Muscle layer of colon (tissue), 2 donors: ENCODE results near the gene UBR2.
"Not testable (repeated sequence)": the region's sequence is repeated elsewhere in the genome, so short reads cannot be mapped to it uniquely, and the experiment has no call there.

Experiments used
- H3K27ac ChIP-seq: one replicate; pipeline ENCODE4 v1.7.0; 2013; ENCODE audit warnings: low read depth, mild to moderate bottlenecking, low read length, moderate library complexity
- H3K27me3 ChIP-seq, 2 donors: one replicate each; pipeline ENCODE4 v1.7.0; 2013; ENCODE audit warnings: low read length in 2 of 2, mild to moderate bottlenecking in 2 of 2; ENCODE audit not compliant: insufficient read depth in 2 of 2, control insufficient read depth in 1 of 2
- H3K36me3 ChIP-seq: one replicate; pipeline ENCODE4 v1.7.0; 2013; ENCODE audit warnings: mild to moderate bottlenecking, low read length; ENCODE audit not compliant: insufficient read depth
- H3K4me1 ChIP-seq: one replicate; pipeline ENCODE4 v1.7.0; 2013; ENCODE audit warnings: mild to moderate bottlenecking, low read length; ENCODE audit not compliant: insufficient read depth
- H3K4me3 ChIP-seq, 2 donors: one replicate each; pipeline ENCODE4 v1.7.0; 2013; ENCODE audit warnings: low read length in 2 of 2, low read depth in 1 of 2, mild to moderate bottlenecking in 1 of 2, moderate library complexity in 1 of 2
- H3K9ac ChIP-seq: one replicate; pipeline ENCODE4 v1.7.0; 2013; ENCODE audit warnings: low read length
- H3K9me3 ChIP-seq: one replicate; pipeline ENCODE4 v1.7.0; 2013; ENCODE audit warnings: mild to moderate bottlenecking, low read length
- donor health status: abdominal sarcoma.
- donor health status: Adenocarcinoma of cecum.

Gene UBR2

GRCh38 chr6:42576538-42576937, 12.7 kb downstream of the UBR2 start:
- H3K36me3 ChIP-seq, result peaks cover 18% of the 10 kb centered on the region
- H3K27ac ChIP-seq, H3K9me3 ChIP-seq, H3K9ac ChIP-seq, H3K27me3 ChIP-seq, H3K4me3 ChIP-seq: not testable (repeated sequence)
- peaks cover 20% of the 10 kb centered on the region for H3K4me1 ChIP-seq

GRCh38 chr6:42598300-42598699, 34.5 kb downstream of the UBR2 start:
- Histone ChIP-seq H3K9ac (no peak overlapping the region), H3K27me3 (no peaks in the 10 kb centered on the region), H3K36me3 (peaks cover 5% of the 10 kb centered on the region), H3K4me3 (no peak overlapping the region), H3K4me1 (no peaks in the 10 kb centered on the region), H3K9me3 (no peaks in the 10 kb centered on the region), H3K27ac (no peak overlapping the region)

DNA sequence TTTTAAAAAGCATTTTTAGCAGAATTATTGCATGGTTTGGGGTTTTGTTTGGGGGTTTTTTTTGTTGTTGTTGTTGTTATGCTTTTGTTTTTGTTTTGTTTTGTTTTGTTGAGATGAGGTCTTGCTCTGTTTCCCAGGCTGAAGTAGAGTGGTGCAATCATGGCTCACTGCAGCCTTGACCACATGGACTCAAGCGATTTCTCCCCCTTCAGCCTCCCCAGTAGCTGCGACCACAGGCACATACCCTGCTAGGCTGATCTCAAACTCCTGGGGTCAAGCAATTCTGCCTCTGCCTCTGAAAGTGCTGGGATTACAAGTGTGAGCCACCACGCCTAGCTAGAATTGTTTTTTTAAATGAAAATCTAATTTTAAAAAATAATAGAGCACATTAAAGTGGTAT, 35.7 kb downstream of the UBR2 start:
- Histone ChIP-seq H3K4me1 (no peaks in the 10 kb centered on the region), H3K27ac (no peak overlapping the region), H3K4me3 (no peak overlapping the region), H3K9me3 (no peaks in the 10 kb centered on the region), H3K36me3 (peaks cover 9% of the 10 kb centered on the region), H3K9ac (no peak overlapping the region), H3K27me3 (no peaks in the 10 kb centered on the region)

GRCh38 chr6:42604150-42604549, 40.3 kb downstream of the UBR2 start:
- Histone ChIP-seq H3K27ac (no peak overlapping the region), H3K9ac (no peak overlapping the region), H3K27me3 (no peaks in the 10 kb centered on the region), H3K4me3 (no peak overlapping the region), H3K36me3 (peaks cover 14% of the 10 kb centered on the region), H3K9me3 (no peaks in the 10 kb centered on the region), H3K4me1 (no peaks in the 10 kb centered on the region)

- peaks cover 14% of the 10 kb centered on the region for H3K36me3 ChIP-seq
- H3K27ac ChIP-seq, H3K27me3 ChIP-seq, H3K9ac ChIP-seq, H3K4me3 ChIP-seq, H3K4me1 ChIP-seq, H3K9me3 ChIP-seq: not testable (repeated sequence)
Measured at GRCh38 chr6:42604699-42605098, 40.9 kb downstream of the UBR2 start.

DNA sequence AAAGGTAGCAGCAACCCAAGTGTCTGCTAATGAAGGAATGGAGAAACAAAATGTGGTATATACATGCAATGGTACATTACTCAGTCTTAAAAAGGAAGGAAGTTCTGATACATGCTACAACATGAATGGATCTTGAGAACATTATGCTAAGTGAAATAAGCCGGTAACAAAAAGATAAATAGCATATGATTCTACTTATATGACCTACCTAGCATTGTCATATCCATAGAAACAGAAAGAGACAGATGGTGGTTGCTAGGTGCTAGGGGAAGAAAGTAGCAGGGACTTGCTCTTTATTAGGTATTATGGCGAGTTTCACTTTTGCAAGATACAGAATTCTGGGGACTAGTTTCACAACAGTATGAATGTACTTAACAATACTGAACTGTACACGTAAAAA, 46.6 kb downstream of the UBR2 start:
- no peak overlapping the region for H3K9ac ChIP-seq

DNA sequence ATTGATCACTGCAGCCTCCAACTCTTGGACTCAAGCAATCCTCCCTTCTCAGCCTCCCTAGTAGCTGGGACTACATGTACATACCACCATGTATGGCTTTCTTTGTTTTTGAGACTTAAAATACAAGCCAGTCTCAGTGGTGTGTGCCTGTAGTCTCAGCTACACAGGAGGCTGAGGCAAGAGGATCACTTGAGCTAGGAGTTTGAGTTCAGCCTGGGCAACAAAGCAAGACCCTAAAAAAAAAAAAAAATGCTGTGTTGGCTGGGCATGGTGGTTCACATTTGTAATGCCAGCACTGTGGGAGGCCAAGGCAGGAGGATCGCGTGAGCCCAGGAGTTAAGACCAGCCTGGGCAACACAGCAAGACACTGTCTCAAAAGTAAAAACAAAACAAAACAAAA, 51.7 kb downstream of the UBR2 start:
- Histone ChIP-seq H3K9ac (no peak overlapping the region), H3K27me3 (no peaks in the 10 kb centered on the region), H3K9me3 (no peaks in the 10 kb centered on the region), H3K4me3 (no peak overlapping the region), H3K36me3 (peaks cover 39% of the 10 kb centered on the region), H3K27ac (no peak overlapping the region), H3K4me1 (no peaks in the 10 kb centered on the region)

More for the DNA sequence above, 46.6 kb downstream of the UBR2 start:
- no peaks in the 10 kb centered on the region for H3K9me3 ChIP-seq
- H3K4me1 ChIP-seq, result no peaks in the 10 kb centered on the region
- H3K4me3 ChIP-seq, result no peak overlapping the region
- no peaks in the 10 kb centered on the region for H3K27me3 ChIP-seq
- no peak overlapping the region for H3K27ac ChIP-seq
- peaks cover 24% of the 10 kb centered on the region for H3K36me3 ChIP-seq

DNA sequence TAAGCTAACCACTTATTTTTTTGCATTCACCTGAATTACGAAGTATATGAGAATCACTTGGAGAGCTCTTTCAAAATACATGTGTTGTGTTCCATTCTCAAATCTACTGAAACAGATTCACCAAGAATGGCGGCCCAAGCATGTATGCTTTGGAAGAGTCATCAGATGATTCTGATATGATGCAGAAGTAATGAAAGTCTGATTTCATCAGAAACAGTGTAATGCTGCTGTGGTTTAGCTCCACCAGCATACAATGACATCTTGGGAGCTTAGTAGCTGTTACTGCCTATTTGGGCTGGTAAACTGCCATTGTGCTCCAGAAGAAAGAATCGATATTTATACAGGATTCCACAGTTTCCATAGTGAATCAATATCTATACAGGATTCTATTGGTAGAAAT, 52.9 kb downstream of the UBR2 start:
- H3K9ac ChIP-seq, result no peak overlapping the region
- H3K27ac ChIP-seq, result no peak overlapping the region
- H3K36me3 ChIP-seq, result peaks cover 48% of the 10 kb centered on the region
- H3K27me3 ChIP-seq, result no peaks in the 10 kb centered on the region
- H3K4me1 ChIP-seq, result no peaks in the 10 kb centered on the region
- H3K9me3 ChIP-seq, result no peaks in the 10 kb centered on the region
- no peak overlapping the region for H3K4me3 ChIP-seq

DNA sequence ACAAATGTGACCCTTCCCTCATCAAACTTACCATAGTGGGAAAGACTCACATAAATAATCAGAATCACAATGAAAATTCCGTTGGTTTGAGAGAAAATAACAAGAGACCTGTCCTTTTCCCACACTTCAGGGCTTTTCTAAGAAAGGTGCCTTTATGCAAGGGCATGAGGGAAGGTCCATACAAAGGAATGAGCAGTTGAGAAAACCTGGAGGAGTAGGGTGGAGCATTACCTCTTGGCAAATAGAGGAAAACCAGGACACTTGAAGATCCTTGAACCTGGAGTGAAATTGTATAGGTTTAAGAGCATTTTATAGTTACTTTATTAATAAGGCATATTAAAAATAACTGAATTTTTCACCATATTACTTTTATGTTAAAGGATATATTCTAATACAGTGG, 54.3 kb downstream of the UBR2 start:
- no peaks in the 10 kb centered on the region for H3K27me3 ChIP-seq
- H3K36me3 ChIP-seq, result peaks cover 48% of the 10 kb centered on the region
- H3K27ac ChIP-seq, result no peak overlapping the region
- no peak overlapping the region for H3K4me3 ChIP-seq
- no peaks in the 10 kb centered on the region for H3K4me1 ChIP-seq
- no peak overlapping the region for H3K9ac ChIP-seq
- no peaks in the 10 kb centered on the region for H3K9me3 ChIP-seq

DNA sequence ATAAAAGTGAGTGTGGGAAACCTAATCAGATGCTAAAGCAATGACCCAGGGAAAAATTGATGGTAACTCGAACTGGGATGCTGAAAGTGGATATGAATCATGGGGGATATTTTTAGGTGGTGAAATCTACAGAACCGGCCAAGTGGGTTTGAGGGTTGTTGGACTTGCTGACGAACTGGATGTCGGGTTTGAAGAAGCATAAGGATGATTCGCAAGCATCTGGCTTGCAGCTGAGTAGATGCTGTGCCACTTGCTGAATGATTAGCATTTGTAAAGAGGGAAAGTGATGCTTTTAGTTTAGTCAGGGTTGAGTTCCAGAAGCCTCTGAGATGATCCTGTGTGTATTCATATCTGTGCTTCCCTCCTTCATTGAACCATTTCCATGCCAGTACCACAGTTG, 54.9 kb downstream of the UBR2 start:
- H3K9me3 ChIP-seq, result no peaks in the 10 kb centered on the region
- no peaks in the 10 kb centered on the region for H3K4me1 ChIP-seq
- no peak overlapping the region for H3K27ac ChIP-seq
- no peaks in the 10 kb centered on the region for H3K27me3 ChIP-seq
- H3K9ac ChIP-seq, result no peak overlapping the region
- H3K36me3 ChIP-seq, result peaks cover 48% of the 10 kb centered on the region
- no peak overlapping the region for H3K4me3 ChIP-seq

DNA sequence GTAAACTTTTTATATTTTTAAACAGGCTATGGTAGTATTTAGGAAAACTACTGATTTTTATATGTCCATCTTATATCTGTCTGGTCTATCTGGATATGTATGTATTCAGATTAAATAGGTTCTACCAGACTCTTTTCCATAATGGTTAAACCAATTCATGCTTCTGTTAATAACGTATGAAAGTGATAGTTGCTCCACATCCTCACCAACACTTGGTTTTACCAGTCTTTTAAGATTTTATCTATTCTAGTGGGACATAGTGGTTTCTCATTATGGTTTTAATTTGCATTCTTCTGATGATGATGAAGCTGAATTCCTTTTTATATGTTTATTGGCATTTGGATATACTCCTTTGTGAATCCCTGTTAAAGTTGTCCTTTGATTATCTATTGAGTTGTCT, 56.1 kb downstream of the UBR2 start:
- Histone ChIP-seq H3K9ac (no peak overlapping the region), H3K4me3 (no peak overlapping the region), H3K27me3 (no peaks in the 10 kb centered on the region), H3K36me3 (peaks cover 56% of the 10 kb centered on the region), H3K4me1 (no peaks in the 10 kb centered on the region), H3K27ac (no peak overlapping the region), H3K9me3 (no peaks in the 10 kb centered on the region)

- Histone ChIP-seq H3K9me3 (no peaks in the 10 kb centered on the region), H3K36me3 (peaks cover 30% of the 10 kb centered on the region), H3K4me1 (no peaks in the 10 kb centered on the region), H3K27ac (no peak overlapping the region), H3K4me3 (no peak overlapping the region), H3K9ac (no peak overlapping the region), H3K27me3 (no peaks in the 10 kb centered on the region)
Measured at GRCh38 chr6:42624601-42625000, 60.8 kb downstream of the UBR2 start.
